Measurements from ENCODE around the gene RGL3. TPM values are rescaled to one million over a fixed set of nuclear protein-coding genes. Genes with fewer than 3 reads are reported as not detected.

Gene RGL3
- polyA plus RNA-seq, 1 of the 3 experiments (the other 2 are of a cell fraction): 13.3 TPM

DNA sequence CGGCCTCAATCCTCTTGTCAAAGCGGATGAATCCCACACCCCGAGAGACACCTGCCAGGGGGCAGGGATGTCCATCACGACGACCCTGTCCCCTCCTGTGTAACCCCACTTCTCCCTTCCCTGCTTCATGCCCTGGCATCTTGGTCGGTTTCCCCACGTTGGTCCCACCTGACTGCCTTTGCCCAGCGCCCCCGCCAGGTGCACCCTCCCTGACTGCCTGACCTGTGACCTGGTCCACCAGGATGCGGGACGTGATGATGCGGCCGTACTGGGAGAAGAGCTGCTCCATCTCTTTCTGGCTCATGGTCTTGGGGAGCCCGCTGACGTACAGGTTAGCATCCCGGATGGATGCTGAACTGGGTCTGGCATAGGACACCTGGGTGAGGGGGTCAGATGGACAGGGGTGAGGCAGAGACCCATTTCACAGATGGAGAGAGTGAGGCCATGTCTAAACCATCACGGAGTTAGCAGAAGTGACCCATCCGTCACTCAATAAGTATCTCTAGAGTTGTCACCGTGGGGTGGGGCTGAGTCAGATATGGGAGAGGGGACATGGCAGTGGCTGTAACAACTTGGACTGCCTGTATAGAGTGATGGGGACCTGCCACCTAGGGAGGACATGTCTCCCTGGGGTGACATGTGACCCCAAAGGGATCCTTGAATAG, 39.3 kb upstream of the RGL3 start:
- H3K9me3 ChIP-seq: no peaks in the 10 kb centered on the region
- no peaks in the 10 kb centered on the region for H3K9me2 ChIP-seq
- 76% methylated on average over 16 of the region's 19 CpGs for WGBS (ENCODE audit: low lambda C conversion rate)
- ChIA-PET POLR2A (no interaction called here), CTCF (interaction anchor here (1.2 to 3.6 kb wide), 6 partner anchors 11 to 76 kb away, joined by 3 to 22 read pairs (median 6); no protein-coding TSS in a partner anchor)
- H3K36me3 ChIP-seq (replicated peaks in 1 of 2; ENCODE audit: control insufficient read depth in 1 of 2, insufficient read depth in 2 of 2, low read length in 1 of 2): no peaks in the 10 kb centered on the region
- no peaks in the 10 kb centered on the region for H4K20me1 ChIP-seq (ENCODE audit: insufficient read depth)
- H3K4me2 ChIP-seq: no peak overlapping the region
- H3K27me3 ChIP-seq (ENCODE audit: insufficient read depth): no peaks in the 10 kb centered on the region
- H3K4me1 ChIP-seq (ENCODE audit: control insufficient read depth in 1 of 2, insufficient read depth in 2 of 2, low read depth in 1 of 2, low read length in 1 of 2): no peaks in the 10 kb centered on the region
- H2AFZ ChIP-seq (ENCODE audit: low read depth): no peak overlapping the region
- no peak overlapping the region for H3K27ac ChIP-seq (ENCODE audit: low read depth in 2 of 2, low read length in 1 of 2)
- no peak overlapping the region for H3K9ac ChIP-seq
- TF ChIP-seq NRF1 (IDR thresholded peaks at IDR 0.05; ENCODE audit: low read depth, low read length): no peak
- no peak for TF ChIP-seq TAF1 (IDR thresholded peaks at IDR 0.05; ENCODE audit: borderline replicate concordance, low read depth, low read length)
- TF ChIP-seq YY1 (IDR thresholded peaks at IDR 0.05; ENCODE audit: low read depth): no peak
- TF ChIP-seq, protein P1, sequence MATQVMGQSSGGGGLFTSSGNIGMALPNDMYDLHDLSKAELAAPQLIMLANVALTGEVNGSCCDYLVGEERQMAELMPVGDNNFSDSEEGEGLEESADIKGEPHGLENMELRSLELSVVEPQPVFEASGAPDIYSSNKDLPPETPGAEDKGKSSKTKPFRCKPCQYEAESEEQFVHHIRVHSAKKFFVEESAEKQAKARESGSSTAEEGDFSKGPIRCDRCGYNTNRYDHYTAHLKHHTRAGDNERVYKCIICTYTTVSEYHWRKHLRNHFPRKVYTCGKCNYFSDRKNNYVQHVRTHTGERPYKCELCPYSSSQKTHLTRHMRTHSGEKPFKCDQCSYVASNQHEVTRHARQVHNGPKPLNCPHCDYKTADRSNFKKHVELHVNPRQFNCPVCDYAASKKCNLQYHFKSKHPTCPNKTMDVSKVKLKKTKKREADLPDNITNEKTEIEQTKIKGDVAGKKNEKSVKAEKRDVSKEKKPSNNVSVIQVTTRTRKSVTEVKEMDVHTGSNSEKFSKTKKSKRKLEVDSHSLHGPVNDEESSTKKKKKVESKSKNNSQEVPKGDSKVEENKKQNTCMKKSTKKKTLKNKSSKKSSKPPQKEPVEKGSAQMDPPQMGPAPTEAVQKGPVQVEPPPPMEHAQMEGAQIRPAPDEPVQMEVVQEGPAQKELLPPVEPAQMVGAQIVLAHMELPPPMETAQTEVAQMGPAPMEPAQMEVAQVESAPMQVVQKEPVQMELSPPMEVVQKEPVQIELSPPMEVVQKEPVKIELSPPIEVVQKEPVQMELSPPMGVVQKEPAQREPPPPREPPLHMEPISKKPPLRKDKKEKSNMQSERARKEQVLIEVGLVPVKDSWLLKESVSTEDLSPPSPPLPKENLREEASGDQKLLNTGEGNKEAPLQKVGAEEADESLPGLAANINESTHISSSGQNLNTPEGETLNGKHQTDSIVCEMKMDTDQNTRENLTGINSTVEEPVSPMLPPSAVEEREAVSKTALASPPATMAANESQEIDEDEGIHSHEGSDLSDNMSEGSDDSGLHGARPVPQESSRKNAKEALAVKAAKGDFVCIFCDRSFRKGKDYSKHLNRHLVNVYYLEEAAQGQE (IDR thresholded peaks at IDR 0.05; ENCODE audit: low read depth, low read length): no peak
- TF ChIP-seq TCF12 (IDR thresholded peaks at IDR 0.05): no peak
- no peak for TF ChIP-seq GATA2 (CRISPR knock-in tag; IDR thresholded peaks at IDR 0.05)
- no peak for TF ChIP-seq POLR2AphosphoS5 (IDR thresholded peaks at IDR 0.05; ENCODE audit: low read depth, low read length)
- TF ChIP-seq, protein P2, sequence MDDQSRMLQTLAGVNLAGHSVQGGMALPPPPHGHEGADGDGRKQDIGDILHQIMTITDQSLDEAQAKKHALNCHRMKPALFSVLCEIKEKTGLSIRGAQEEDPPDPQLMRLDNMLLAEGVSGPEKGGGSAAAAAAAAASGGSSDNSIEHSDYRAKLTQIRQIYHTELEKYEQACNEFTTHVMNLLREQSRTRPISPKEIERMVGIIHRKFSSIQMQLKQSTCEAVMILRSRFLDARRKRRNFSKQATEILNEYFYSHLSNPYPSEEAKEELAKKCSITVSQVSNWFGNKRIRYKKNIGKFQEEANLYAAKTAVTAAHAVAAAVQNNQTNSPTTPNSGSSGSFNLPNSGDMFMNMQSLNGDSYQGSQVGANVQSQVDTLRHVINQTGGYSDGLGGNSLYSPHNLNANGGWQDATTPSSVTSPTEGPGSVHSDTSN (IDR thresholded peaks at IDR 0.05): no peak
- TF ChIP-seq, protein P3, sequence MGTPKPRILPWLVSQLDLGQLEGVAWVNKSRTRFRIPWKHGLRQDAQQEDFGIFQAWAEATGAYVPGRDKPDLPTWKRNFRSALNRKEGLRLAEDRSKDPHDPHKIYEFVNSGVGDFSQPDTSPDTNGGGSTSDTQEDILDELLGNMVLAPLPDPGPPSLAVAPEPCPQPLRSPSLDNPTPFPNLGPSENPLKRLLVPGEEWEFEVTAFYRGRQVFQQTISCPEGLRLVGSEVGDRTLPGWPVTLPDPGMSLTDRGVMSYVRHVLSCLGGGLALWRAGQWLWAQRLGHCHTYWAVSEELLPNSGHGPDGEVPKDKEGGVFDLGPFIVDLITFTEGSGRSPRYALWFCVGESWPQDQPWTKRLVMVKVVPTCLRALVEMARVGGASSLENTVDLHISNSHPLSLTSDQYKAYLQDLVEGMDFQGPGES (IDR thresholded peaks at IDR 0.05; ENCODE audit: low read depth, low read length): no peak
- TF ChIP-seq MEF2A (IDR thresholded peaks at IDR 0.05; ENCODE audit: borderline replicate concordance, low read depth): no peak
- no peak for TF ChIP-seq GABPA (IDR thresholded peaks at IDR 0.05; ENCODE audit: low read depth)
- TF ChIP-seq, protein P4, sequence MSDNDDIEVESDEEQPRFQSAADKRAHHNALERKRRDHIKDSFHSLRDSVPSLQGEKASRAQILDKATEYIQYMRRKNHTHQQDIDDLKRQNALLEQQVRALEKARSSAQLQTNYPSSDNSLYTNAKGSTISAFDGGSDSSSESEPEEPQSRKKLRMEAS (IDR thresholded peaks at IDR 0.05; ENCODE audit: low read depth): no peak
- TF ChIP-seq, protein P5, sequence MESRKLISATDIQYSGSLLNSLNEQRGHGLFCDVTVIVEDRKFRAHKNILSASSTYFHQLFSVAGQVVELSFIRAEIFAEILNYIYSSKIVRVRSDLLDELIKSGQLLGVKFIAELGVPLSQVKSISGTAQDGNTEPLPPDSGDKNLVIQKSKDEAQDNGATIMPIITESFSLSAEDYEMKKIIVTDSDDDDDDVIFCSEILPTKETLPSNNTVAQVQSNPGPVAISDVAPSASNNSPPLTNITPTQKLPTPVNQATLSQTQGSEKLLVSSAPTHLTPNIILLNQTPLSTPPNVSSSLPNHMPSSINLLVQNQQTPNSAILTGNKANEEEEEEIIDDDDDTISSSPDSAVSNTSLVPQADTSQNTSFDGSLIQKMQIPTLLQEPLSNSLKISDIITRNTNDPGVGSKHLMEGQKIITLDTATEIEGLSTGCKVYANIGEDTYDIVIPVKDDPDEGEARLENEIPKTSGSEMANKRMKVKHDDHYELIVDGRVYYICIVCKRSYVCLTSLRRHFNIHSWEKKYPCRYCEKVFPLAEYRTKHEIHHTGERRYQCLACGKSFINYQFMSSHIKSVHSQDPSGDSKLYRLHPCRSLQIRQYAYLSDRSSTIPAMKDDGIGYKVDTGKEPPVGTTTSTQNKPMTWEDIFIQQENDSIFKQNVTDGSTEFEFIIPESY (IDR thresholded peaks at IDR 0.05; ENCODE audit: borderline replicate concordance, low read depth): no peak
- no peak for TF ChIP-seq RAD21 (IDR thresholded peaks at IDR 0.05; ENCODE audit: low read length)
- TF ChIP-seq, protein P6, sequence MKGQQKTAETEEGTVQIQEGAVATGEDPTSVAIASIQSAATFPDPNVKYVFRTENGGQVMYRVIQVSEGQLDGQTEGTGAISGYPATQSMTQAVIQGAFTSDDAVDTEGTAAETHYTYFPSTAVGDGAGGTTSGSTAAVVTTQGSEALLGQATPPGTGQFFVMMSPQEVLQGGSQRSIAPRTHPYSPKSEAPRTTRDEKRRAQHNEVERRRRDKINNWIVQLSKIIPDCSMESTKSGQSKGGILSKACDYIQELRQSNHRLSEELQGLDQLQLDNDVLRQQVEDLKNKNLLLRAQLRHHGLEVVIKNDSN (IDR thresholded peaks at IDR 0.05; ENCODE audit: borderline replicate concordance, low read depth): no peak
- TF ChIP-seq ELF1 (IDR thresholded peaks at IDR 0.05): no peak
- no peak for TF ChIP-seq EZH2phosphoT487 (IDR thresholded peaks at IDR 0.05; ENCODE audit: borderline replicate concordance, low read depth)
- no peak for TF ChIP-seq FOXJ3 (CRISPR knock-in tag; IDR thresholded peaks at IDR 0.05)
- no peak for TF ChIP-seq MXI1 (IDR thresholded peaks at IDR 0.05; ENCODE audit: low read depth, low read length)
- no peaks in the 10 kb centered on the region for H3K79me2 ChIP-seq (ENCODE audit: insufficient read depth)
- DNase-seq: peak; percentile 28
- H3K4me3 ChIP-seq (ENCODE audit: low read depth in 2 of 2, low read length in 1 of 2): no peak overlapping the region
- H3F3A ChIP-seq (replicated peaks; ENCODE audit: insufficient read depth): no peaks in the 10 kb centered on the region
